CD4-positive, alpha-beta T cell (primary cell): ENCODE data around the gene RNF114. TPM values are rescaled to one million over a fixed set of nuclear protein-coding genes. Genes with fewer than 3 reads are reported as not detected.

Source experiments
- ATAC-seq: fragments of 200-7000 bp; cut with Tn5 transposase; one replicate; pipeline ENCODE4 v1.10.0; 2022; ENCODE audit warnings: mild to moderate bottlenecking; ENCODE audit not compliant: poor library complexity
- CTCF ChIA-PET: fragments of 350-600 bp; sonication (Branson Sonifier 250); formaldehyde crosslinking; loops from one replicate; lab custom pipeline; 2021; ENCODE audit warnings: antibody characterized with exemption, inconsistent platforms; lab: Charles Lee
- POLR2A ChIA-PET: fragments of 350-600 bp; sonication (Branson Sonifier 250); formaldehyde crosslinking; loops from one replicate; lab custom pipeline; 2021; ENCODE audit warnings: antibody characterized with exemption, inconsistent platforms; lab: Charles Lee
- DNase-seq, 14 experiments: peaks; one replicate each; pipeline ENCODE4 v3.0.0-alpha.2; 2013 to 2020; ENCODE audit warnings: mixed read lengths in 2 of 14
- H3K27ac ChIP-seq, 2 donors: one replicate each; pipeline versions ENCODE4 v1.5.1 to v1.7.0; 2013; ENCODE audit warnings: low read length in 2 of 2, low read depth in 1 of 2, mild to moderate bottlenecking in 1 of 2
- H3K27me3 ChIP-seq, 2 experiments: 1 replicate in 1 of 2; 2 replicates in 1 of 2; pipeline versions ENCODE4 v1.6.1 to v1.7.0; 2013; ENCODE audit warnings: low read length in 2 of 2, control low read depth in 1 of 2, mild to moderate bottlenecking in 1 of 2, moderate library complexity in 1 of 2; ENCODE audit not compliant: insufficient read depth in 2 of 2, control insufficient read depth in 1 of 2
- H3K36me3 ChIP-seq: one replicate; pipeline ENCODE4 v1.6.1; 2013; ENCODE audit warnings: low read length, control low read depth; ENCODE audit not compliant: insufficient read depth
- H3K4me1 ChIP-seq: one replicate; pipeline ENCODE4 v1.6.1; 2013; ENCODE audit warnings: low read length, control low read depth; ENCODE audit not compliant: insufficient read depth
- H3K4me3 ChIP-seq: one replicate; pipeline ENCODE4 v1.5.1; 2013; ENCODE audit warnings: mild to moderate bottlenecking, low read length, moderate library complexity
- H3K9me3 ChIP-seq, 2 experiments: 1 replicate in 1 of 2; 2 replicates in 1 of 2; pipeline versions ENCODE4 v1.6.1 to v1.7.0; 2013; ENCODE audit warnings: low read length in 2 of 2, mild to moderate bottlenecking in 2 of 2, control low read depth in 1 of 2, moderate library complexity in 1 of 2; ENCODE audit not compliant: control insufficient read depth in 1 of 2, insufficient read depth in 1 of 2
- H3K27ac Mint-ChIP-seq: one replicate; pipeline ENCODE4 v1.8.0; 2020; ENCODE audit warnings: mixed read lengths
- H3K27me3 Mint-ChIP-seq: one replicate; pipeline ENCODE4 v1.8.0; 2021; ENCODE audit warnings: mixed read lengths
- H3K36me3 Mint-ChIP-seq: one replicate; pipeline ENCODE4 v1.8.0; 2021; ENCODE audit warnings: low read depth, mixed read lengths
- H3K4me1 Mint-ChIP-seq: one replicate; pipeline ENCODE4 v1.8.0; 2021; ENCODE audit warnings: low read depth, mixed read lengths
- H3K4me3 Mint-ChIP-seq: one replicate; pipeline ENCODE4 v1.8.0; 2020; ENCODE audit warnings: mild to moderate bottlenecking, mixed read lengths
- H3K9me3 Mint-ChIP-seq: one replicate; pipeline ENCODE4 v1.8.0; 2020; ENCODE audit warnings: mixed read lengths
- CTCF ChIP-seq: fragments of 200-600 bp; IDR thresholded peaks from one replicate; pipeline ENCODE4 v1.8.0; 2022; ENCODE audit warnings: antibody characterized with exemption, mild to moderate bottlenecking
- intact Hi-C, 2 experiments: fragments of 100-400 bp; cut with DNase I in 1 of 2; cut with micrococcal nuclease in 1 of 2; formaldehyde crosslinking; loops; one replicate each; pipeline versions ENCODE4 v1.15.1 to v1.9.0; 2023 to 2025; cut with DNase I, micrococcal nuclease
- total RNA-seq, 174 experiments: library from RNA in 2 of 174; stranded (reverse) in 2 of 174; gene quantifications; one replicate each; pipeline ENCODE4 v1.2.3 and lab custom pipeline; 2021 to 2026

RNF114 gene
- total RNA-seq, 2 experiments from 2014 or later, result 129 to 132 TPM

GRCh38 chr20:49978685-49979029 is 42.5 kb downstream of the RNF114 start:
- intact Hi-C loops, result loop anchor here (1.0 to 10.0 kb wide), 4 partner anchors 93 to 496 kb away; no protein-coding TSS in a partner anchor
- H3K9me3 Mint-ChIP-seq, result no peaks in the 10 kb centered on the region
- no peak overlapping the region for H3K27ac Mint-ChIP-seq
- no peak overlapping the region for H3K4me3 Mint-ChIP-seq
- no peak for TF ChIP-seq CTCF
- H3K4me1 ChIP-seq, result peaks cover 24% of the 10 kb centered on the region
- peaks cover 10% of the 10 kb centered on the region for H3K4me1 Mint-ChIP-seq
- no peaks in the 10 kb centered on the region for H3K27me3 ChIP-seq
- no peak overlapping the region for H3K27ac ChIP-seq
- no peaks in the 10 kb centered on the region for H3K9me3 ChIP-seq
- ATAC-seq, result no peak
- H3K4me3 ChIP-seq, result no peak overlapping the region
- H3K36me3 Mint-ChIP-seq, result no peaks in the 10 kb centered on the region
- H3K27me3 Mint-ChIP-seq, result no peaks in the 10 kb centered on the region
- DNase-seq, result no peak
- H3K36me3 ChIP-seq, result no peaks in the 10 kb centered on the region
- ChIA-PET POLR2A (interaction anchor here (0.9 to 3.5 kb wide), 3 partner anchors 43 to 190 kb away, joined by 3 to 17 read pairs (median 4); partner anchors contain the start of gene RNF114), CTCF (interaction anchor here (0.7 to 8.0 kb wide), 19 partner anchors 11 to 191 kb away, joined by 3 to 102 read pairs (median 6); partner anchors contain the start of genes RNF114 and UBE2V1)

DNA sequence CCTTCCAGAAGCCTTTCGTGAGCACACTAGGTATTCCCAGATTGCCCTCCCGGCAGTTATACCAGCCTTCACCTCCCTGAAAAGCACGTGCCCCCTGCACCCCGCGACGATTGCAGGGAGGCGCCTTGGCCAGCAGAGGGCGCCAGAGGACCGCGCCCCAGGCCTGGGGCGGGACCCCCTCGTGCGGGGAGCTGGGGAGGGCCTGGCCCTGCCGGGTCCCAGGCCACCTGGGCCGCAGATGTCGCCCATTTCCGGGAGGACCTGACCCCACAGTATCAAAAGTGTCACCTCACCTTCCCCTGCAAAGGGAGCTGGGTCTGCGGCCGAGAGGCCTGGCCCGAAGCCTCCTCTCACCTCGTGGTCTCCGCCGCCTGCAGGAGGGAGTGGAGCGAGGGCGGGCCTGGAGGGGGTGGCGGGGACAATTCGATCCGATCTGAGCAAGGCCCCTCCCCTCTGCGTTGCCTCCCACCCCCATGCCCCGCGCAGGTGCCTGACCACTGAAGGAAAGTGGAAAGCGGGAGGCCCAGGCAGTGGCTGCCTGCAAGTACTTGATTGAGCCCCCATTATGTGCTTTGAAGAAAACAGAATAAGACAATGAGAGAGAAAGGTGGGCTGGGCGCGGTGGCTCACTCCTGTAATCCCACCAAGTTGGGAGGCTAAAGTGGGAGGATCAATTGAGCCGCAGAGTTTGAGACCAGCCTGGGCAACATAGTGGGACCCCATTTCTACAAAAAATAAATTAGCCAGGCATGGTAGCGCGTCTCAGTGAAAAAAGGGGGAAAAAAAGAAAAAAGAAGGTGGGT is 43.0 kb downstream of the RNF114 start:
- Histone ChIP-seq H3K27ac (no peak overlapping the region), H3K27me3 (no peaks in the 10 kb centered on the region), H3K36me3 (no peaks in the 10 kb centered on the region), H3K4me3 (no peak overlapping the region), H3K4me1 (peaks cover 24% of the 10 kb centered on the region), H3K9me3 (no peaks in the 10 kb centered on the region)
- ATAC-seq (peak; percentile 59), DNase-seq (peak; percentile 39 to 85 (median 61))
- intact Hi-C loops, result loop anchor here (1.0 to 10.0 kb wide), 4 partner anchors 92 to 496 kb away; no protein-coding TSS in a partner anchor
- H3K4me3 Mint-ChIP-seq, result no peak overlapping the region
- peaks cover 15% of the 10 kb centered on the region for H3K4me1 Mint-ChIP-seq
- no peak overlapping the region for H3K27ac Mint-ChIP-seq
- POLR2A ChIA-PET, result interaction anchor here (0.8 to 3.5 kb wide), 5 partner anchors 43 to 190 kb away, joined by 3 to 17 read pairs (median 4); partner anchors contain the start of genes RNF114 and UBE2V1
- TF ChIP-seq CTCF, result peak; percentile 100
- no peaks in the 10 kb centered on the region for H3K27me3 Mint-ChIP-seq
- no peaks in the 10 kb centered on the region for H3K36me3 Mint-ChIP-seq
- no peaks in the 10 kb centered on the region for H3K9me3 Mint-ChIP-seq
- CTCF ChIA-PET, result interaction anchor here (0.6 to 8.0 kb wide), 28 partner anchors 10 to 620 kb away, joined by 3 to 102 read pairs (median 5); partner anchors contain the start of genes RNF114 and UBE2V1

DNA sequence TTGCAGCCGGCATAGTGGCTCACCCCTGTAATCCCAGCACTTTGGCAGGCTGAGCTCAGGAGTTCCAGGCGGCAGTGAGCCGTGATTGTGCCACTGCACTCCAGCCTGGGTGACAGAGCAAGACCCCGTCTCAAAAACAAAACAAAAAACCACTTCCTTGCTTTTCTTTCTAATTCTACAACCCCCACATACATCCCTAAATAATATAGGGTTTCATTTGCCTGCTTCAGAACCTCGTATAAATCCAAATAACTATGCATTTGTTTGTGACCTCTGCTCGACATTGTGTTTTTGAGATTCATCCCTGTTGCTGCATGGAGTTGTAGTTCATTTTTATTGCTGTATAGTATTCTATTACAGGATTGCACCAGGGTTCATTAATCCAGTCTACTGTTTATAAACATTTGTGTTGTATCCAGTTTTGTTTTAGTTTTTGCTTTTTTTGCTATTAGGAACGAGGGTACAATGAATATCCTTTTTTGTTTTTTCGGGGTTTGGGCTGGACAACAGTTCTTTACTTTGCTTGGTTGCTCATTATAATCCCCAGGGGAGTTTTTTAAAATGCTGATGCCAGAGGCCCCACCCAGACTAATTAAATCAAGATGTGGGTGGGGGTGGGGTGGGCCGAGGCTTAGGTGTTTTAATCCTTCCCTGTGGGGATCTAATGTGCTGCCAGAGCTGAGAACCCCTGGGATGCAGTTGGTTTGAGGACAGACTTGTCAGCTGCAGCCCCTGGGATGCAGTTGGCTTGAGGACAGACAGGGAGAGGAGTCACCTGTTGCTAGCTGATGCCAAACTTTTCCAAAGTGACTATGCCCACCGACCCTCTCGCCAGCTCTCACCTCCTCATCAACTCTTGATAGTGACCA is 44.2 kb downstream of the RNF114 start:
- TF ChIP-seq CTCF, result no peak
- Histone ChIP-seq H3K4me3 (no peak overlapping the region), H3K4me1 (peaks cover 24% of the 10 kb centered on the region), H3K27me3 (no peaks in the 10 kb centered on the region), H3K36me3 (no peaks in the 10 kb centered on the region), H3K27ac (no peak overlapping the region), H3K9me3 (no peaks in the 10 kb centered on the region)
- ChIA-PET POLR2A (interaction anchor here (1.0 to 3.5 kb wide), 3 partner anchors 44 to 104 kb away, joined by 4 to 17 read pairs (median 4); partner anchors contain the start of gene RNF114), CTCF (interaction anchor here (1.2 to 8.0 kb wide), 3 partner anchors 20 to 105 kb away, joined by 3 to 102 read pairs (median 9); no protein-coding TSS in a partner anchor)
- H3K27me3 Mint-ChIP-seq, result no peaks in the 10 kb centered on the region
- no peaks in the 10 kb centered on the region for H3K36me3 Mint-ChIP-seq
- no peak overlapping the region for H3K27ac Mint-ChIP-seq
- H3K4me1 Mint-ChIP-seq, result peaks cover 15% of the 10 kb centered on the region
- intact Hi-C loops, result loop anchor here (1.0 to 5.0 kb wide), 5 partner anchors 91 to 752 kb away; partner anchors contain the start of gene PARD6B (in 1 of the 2)
- no peak for ATAC-seq
- H3K4me3 Mint-ChIP-seq, result no peak overlapping the region
- DNase-seq, result no peak
- no peaks in the 10 kb centered on the region for H3K9me3 Mint-ChIP-seq
